DND-41 (cell line): ENCODE results near the gene SCNM1.

Experiments used
- ATAC-seq: fragments of 200-7000 bp; cut with Tn5 transposase; 3 replicates; pipeline ENCODE4 v1.9.1; 2021; ENCODE audit warnings: low read depth; ENCODE audit not compliant: insufficient read depth
- DNase-seq: peaks from one replicate; pipeline ENCODE4 v3.0.0-alpha.2; 2020
- H2AFZ ChIP-seq: 2 replicates; pipeline ENCODE4 v1.6.0; 2012; ENCODE audit warnings: low read depth, low read length
- H3K27ac ChIP-seq: 2 replicates; pipeline ENCODE4 v1.5.1; 2012; ENCODE audit warnings: low read length, inconsistent platforms
- H3K27me3 ChIP-seq: fragments of 200-600 bp; sonication (generic); 2 replicates; pipeline ENCODE4 v1.6.0; 2012; ENCODE audit warnings: low read length, mild to moderate bottlenecking, inconsistent platforms; ENCODE audit not compliant: insufficient read depth, poor library complexity
- H3K36me3 ChIP-seq: 2 replicates; pipeline ENCODE4 v1.5.1; 2012; ENCODE audit warnings: low read length, inconsistent platforms; ENCODE audit not compliant: insufficient read depth
- H3K4me1 ChIP-seq: 2 replicates; pipeline ENCODE4 v1.5.1; 2012; ENCODE audit warnings: mild to moderate bottlenecking, low read length; ENCODE audit not compliant: insufficient read depth
- H3K4me2 ChIP-seq: 2 replicates; pipeline ENCODE4 v1.6.0; 2012; ENCODE audit warnings: mild to moderate bottlenecking, moderate library complexity, low read length, inconsistent platforms; ENCODE audit not compliant: insufficient read depth
- H3K4me3 ChIP-seq, 2 experiments: fragments of 200-600 bp in 1 of 2; shearing (Covaris generic) in 1 of 2; 2 replicates each; pipeline ENCODE4 v1.5.1; 2012 to 2016; ENCODE audit warnings: inconsistent platforms in 2 of 2, low read length in 2 of 2, mild to moderate bottlenecking in 2 of 2, low read depth in 1 of 2, moderate library complexity in 1 of 2
- H3K79me2 ChIP-seq: 2 replicates; pipeline ENCODE4 v1.6.0; 2012; ENCODE audit warnings: low read length, inconsistent platforms; ENCODE audit not compliant: insufficient read depth
- H3K9ac ChIP-seq: 2 replicates; pipeline ENCODE4 v1.6.0; 2012; ENCODE audit warnings: low read depth, mild to moderate bottlenecking, inconsistent platforms, low read length, moderate library complexity
- H3K9me3 ChIP-seq: 2 replicates; pipeline ENCODE4 v1.5.1; 2012; ENCODE audit warnings: low read length, moderate library complexity, mild to moderate bottlenecking, inconsistent platforms; ENCODE audit not compliant: insufficient read depth, severe bottlenecking
- H4K20me1 ChIP-seq: 2 replicates; pipeline ENCODE4 v1.6.0; 2012; ENCODE audit warnings: low read length; ENCODE audit not compliant: insufficient read depth
- CTCF ChIP-seq: IDR thresholded peaks from 2 replicates; pipeline ENCODE4 v1.5.1; 2012; ENCODE audit warnings: borderline replicate concordance, low read length, moderate library complexity, mild to moderate bottlenecking; ENCODE audit not compliant: poor library complexity, severe bottlenecking; ENCODE audit errors: extremely low read depth
- EZH2 ChIP-seq: IDR thresholded peaks from 3 replicates; pipeline ENCODE4 v1.6.1; 2012; ENCODE audit warnings: borderline replicate concordance, low read depth, mild to moderate bottlenecking, moderate library complexity, low read length, inconsistent platforms; ENCODE audit not compliant: severe bottlenecking

SCNM1 gene

GRCh38 chr1:151171190-151171589, 5.2 kb downstream of the SCNM1 start:
- ATAC-seq: no peak

GRCh38 chr1:151175041-151175741, 9.2 kb downstream of the SCNM1 start:
- no peak overlapping the region for H3K9ac ChIP-seq
- H3K27me3 ChIP-seq: no peaks in the 10 kb centered on the region
- H2AFZ ChIP-seq: no peak overlapping the region
- no peaks in the 10 kb centered on the region for H3K79me2 ChIP-seq
- TF ChIP-seq EZH2 (no peak), CTCF (no peak)
- H3K4me2 ChIP-seq: no peak overlapping the region
- H3K9me3 ChIP-seq: no peaks in the 10 kb centered on the region
- DNase-seq (no peak), ATAC-seq (no peak)
- no peak overlapping the region for H3K4me3 ChIP-seq
- H3K4me1 ChIP-seq: no peaks in the 10 kb centered on the region
- no peaks in the 10 kb centered on the region for H4K20me1 ChIP-seq
- peaks cover 62% of the 10 kb centered on the region for H3K36me3 ChIP-seq
- no peak overlapping the region for H3K27ac ChIP-seq

More at GRCh38 chr1:151171190-151171589, 5.2 kb downstream of the SCNM1 start:
- Histone ChIP-seq H3K9ac (no peak overlapping the region), H3K79me2 (peaks cover 12% of the 10 kb centered on the region), H3K27me3 (no peaks in the 10 kb centered on the region), H3K9me3 (no peaks in the 10 kb centered on the region), H3K4me2 (no peak overlapping the region), H2AFZ (no peak overlapping the region), H3K27ac (no peak overlapping the region), H3K4me1 (peaks cover 10% of the 10 kb centered on the region), H3K36me3 (peaks cover 51% of the 10 kb centered on the region), H4K20me1 (no peaks in the 10 kb centered on the region), H3K4me3 (no peak overlapping the region)
- TF ChIP-seq CTCF (no peak), EZH2 (no peak)
- no peak for DNase-seq

GRCh38 chr1:151175863-151176262, 9.9 kb downstream of the SCNM1 start, which contains the start of gene TMOD4:
Gene TMOD4 (minus strand): TSS chr1:151175981. CDS start chr1:151174875, 1,106 bp downstream.
- Histone ChIP-seq H3K4me1 (no peaks in the 10 kb centered on the region), H3K4me2 (no peak within 1 kb of the TSS), H3K9ac (no peak within 1 kb of the TSS), H3K9me3 (no peaks in the 10 kb centered on the region), H4K20me1 (no peaks in the 10 kb centered on the region), H3K27me3 (no peaks in the 10 kb centered on the region), H2AFZ (no peak within 1 kb of the TSS), H3K27ac (no peak within 1 kb of the TSS), H3K36me3 (peaks cover 62% of the 10 kb centered on the region), H3K79me2 (no peaks in the 10 kb centered on the region), H3K4me3 (no peak within 1 kb of the TSS)
- TF ChIP-seq EZH2 (no peak), CTCF (peak; percentile 66)
- ATAC-seq (peak; percentile 87), DNase-seq (no peak)
